ENCODE data around the gene CTSS. TPM values are rescaled to one million over a fixed set of nuclear protein-coding genes. Genes with fewer than 3 reads are reported as not detected.
"Not testable (repeated sequence)": the region's sequence is repeated elsewhere in the genome, so short reads cannot be mapped to it uniquely, and the experiment has no call there.

CTSS gene
- total RNA-seq, 1 donor from 2014 or later = 12.2 TPM

DNA sequence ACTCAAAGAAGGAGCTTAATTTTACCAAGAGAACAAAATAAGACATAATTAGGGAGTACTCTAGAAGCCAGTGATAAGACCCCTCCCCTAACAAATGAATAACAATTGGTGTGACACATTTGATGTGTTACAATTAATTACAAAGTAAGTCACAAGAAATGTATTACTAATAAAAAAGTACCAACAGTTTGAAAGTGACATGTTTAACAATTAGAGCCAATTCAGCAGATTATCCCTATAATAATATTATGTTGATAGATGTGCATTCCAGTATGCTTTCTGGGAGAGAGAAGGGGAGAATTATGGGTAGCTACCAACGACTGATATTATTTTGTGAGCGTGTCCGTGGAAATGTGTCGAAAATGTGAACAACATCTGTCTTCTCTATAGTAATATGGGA, 23.4 kb upstream of the CTSS start:
- TF ChIP-seq, protein P1, sequence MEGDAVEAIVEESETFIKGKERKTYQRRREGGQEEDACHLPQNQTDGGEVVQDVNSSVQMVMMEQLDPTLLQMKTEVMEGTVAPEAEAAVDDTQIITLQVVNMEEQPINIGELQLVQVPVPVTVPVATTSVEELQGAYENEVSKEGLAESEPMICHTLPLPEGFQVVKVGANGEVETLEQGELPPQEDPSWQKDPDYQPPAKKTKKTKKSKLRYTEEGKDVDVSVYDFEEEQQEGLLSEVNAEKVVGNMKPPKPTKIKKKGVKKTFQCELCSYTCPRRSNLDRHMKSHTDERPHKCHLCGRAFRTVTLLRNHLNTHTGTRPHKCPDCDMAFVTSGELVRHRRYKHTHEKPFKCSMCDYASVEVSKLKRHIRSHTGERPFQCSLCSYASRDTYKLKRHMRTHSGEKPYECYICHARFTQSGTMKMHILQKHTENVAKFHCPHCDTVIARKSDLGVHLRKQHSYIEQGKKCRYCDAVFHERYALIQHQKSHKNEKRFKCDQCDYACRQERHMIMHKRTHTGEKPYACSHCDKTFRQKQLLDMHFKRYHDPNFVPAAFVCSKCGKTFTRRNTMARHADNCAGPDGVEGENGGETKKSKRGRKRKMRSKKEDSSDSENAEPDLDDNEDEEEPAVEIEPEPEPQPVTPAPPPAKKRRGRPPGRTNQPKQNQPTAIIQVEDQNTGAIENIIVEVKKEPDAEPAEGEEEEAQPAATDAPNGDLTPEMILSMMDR (IDR thresholded peaks at IDR 0.05; ENCODE audit: insufficient read depth, low read length, poor library complexity, severe bottlenecking) = no peak

DNA sequence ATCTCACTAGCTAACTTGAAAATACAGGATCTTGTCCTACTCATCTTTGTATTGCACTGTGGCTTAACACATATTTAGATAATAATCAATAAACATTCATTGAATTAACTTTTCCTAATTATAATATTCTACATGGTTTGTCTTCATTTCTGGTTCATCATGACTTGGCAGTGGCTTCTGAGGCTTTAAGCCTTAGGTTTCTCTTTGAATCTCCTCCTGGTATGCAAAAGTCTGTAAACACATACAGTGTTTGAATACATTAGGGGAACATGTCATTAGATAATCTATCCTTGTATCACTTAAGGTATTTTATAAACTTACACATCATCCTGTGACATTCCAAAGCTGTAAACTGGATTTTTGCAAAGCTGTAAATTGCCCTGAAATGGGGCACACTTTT, 21.9 kb upstream of the CTSS start:
- DNase-seq (ENCODE audit: low read depth) = no peak
- H3K36me3 ChIP-seq (ENCODE audit: control insufficient read depth, insufficient read depth, low read length) = no peaks in the 10 kb centered on the region

More for the DNA sequence above, 23.4 kb upstream of the CTSS start:
- no peaks in the 10 kb centered on the region for H3K27me3 ChIP-seq (ENCODE audit: control insufficient read depth, insufficient read depth, low read length)
- no peak overlapping the region for H3K4me3 ChIP-seq (ENCODE audit: low read depth, low read length)
- DNase-seq (ENCODE audit: low read depth) = no peak
- H3K36me3 ChIP-seq (ENCODE audit: control insufficient read depth, insufficient read depth, low read length) = no peaks in the 10 kb centered on the region

DNA sequence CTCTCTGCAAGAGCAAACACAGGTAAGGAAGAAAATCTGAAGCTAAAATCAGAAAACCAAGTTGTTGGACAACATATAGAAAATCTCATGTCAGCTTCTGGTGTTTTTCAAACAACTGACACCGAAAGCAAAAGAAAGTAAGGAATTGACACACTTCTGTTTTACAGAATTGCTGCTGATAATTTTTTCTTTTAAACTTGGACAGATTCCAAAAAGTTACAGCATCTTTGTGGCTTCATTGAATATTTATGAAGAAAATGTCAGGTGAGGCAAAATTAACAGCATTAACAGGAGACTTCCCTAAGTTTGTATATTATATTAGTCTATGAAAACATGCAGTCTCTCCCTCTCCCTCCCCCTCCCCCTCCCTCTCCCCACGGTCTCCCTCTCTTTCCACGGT, 14.9 kb upstream of the CTSS start:
- Histone ChIP-seq H3K4me3 (ENCODE audit: low read depth, low read length) (no peak overlapping the region), H3K36me3 (ENCODE audit: control insufficient read depth, insufficient read depth, low read length) (no peaks in the 10 kb centered on the region), H3K27me3 (ENCODE audit: control insufficient read depth, insufficient read depth, low read length) (no peaks in the 10 kb centered on the region)
- TF ChIP-seq, protein P1 (IDR thresholded peaks at IDR 0.05; ENCODE audit: insufficient read depth, low read length, poor library complexity, severe bottlenecking) = no peak
- DNase-seq (ENCODE audit: low read depth) = no peak

More for the DNA sequence above, 21.9 kb upstream of the CTSS start:
- Histone ChIP-seq H3K27me3 (ENCODE audit: control insufficient read depth, insufficient read depth, low read length) (no peaks in the 10 kb centered on the region), H3K4me3 (ENCODE audit: low read depth, low read length) (no peak overlapping the region)
- TF ChIP-seq, protein P1 (IDR thresholded peaks at IDR 0.05; ENCODE audit: insufficient read depth, low read length, poor library complexity, severe bottlenecking) = no peak

DNA sequence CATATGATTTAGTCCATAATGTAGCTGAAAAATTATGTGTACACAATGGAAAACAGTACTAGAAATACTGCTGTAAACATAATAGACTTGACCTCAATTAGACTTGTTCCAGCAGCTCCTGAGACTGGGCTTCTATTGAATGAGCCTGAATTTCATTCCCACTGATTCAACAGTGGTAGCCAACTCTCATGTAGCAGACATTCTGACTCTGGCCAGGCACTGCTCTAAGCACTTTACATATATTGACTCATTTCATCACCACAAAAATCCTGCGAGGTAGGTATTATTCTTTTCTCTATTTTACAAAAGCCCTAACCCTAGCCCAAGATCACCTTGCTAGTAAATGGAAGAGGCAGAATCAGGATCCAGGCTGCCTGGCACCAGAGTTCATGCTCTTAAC, 12.8 kb upstream of the CTSS start:
- no peaks in the 10 kb centered on the region for H3K36me3 ChIP-seq (ENCODE audit: control insufficient read depth, insufficient read depth, low read length)
- TF ChIP-seq, protein P1 (IDR thresholded peaks at IDR 0.05; ENCODE audit: insufficient read depth, low read length, poor library complexity, severe bottlenecking) = no peak
- H3K4me3 ChIP-seq (ENCODE audit: low read depth, low read length) = no peak overlapping the region
- no peaks in the 10 kb centered on the region for H3K27me3 ChIP-seq (ENCODE audit: control insufficient read depth, insufficient read depth, low read length)
- no peak for DNase-seq (ENCODE audit: low read depth)

DNA sequence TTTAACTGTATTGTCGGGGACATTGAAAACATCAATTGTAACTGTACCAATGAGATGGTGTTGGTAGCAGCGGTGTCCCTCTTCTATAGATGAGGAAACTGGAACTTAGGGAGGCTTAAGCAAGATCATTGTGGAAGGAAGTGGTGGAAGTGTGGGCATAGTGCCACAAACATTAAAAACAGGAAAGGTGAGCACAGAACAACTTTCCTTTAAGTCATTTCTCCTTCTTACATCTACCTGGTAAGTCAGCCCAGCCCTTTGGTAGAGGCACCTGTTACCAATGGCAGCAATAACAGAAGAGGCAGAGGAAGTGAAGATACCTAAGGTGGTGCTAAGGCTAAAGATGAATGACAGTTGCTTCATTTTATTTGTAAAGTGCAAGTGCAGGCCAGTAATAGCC, 12.0 kb upstream of the CTSS start:
- Histone ChIP-seq H3K4me3 (ENCODE audit: low read depth, low read length) (no peak overlapping the region), H3K27me3 (ENCODE audit: control insufficient read depth, insufficient read depth, low read length) (no peaks in the 10 kb centered on the region), H3K36me3 (ENCODE audit: control insufficient read depth, insufficient read depth, low read length) (no peaks in the 10 kb centered on the region)
- no peak for DNase-seq (ENCODE audit: low read depth)
- TF ChIP-seq, protein P1 (IDR thresholded peaks at IDR 0.05; ENCODE audit: insufficient read depth, low read length, poor library complexity, severe bottlenecking) = no peak

DNA sequence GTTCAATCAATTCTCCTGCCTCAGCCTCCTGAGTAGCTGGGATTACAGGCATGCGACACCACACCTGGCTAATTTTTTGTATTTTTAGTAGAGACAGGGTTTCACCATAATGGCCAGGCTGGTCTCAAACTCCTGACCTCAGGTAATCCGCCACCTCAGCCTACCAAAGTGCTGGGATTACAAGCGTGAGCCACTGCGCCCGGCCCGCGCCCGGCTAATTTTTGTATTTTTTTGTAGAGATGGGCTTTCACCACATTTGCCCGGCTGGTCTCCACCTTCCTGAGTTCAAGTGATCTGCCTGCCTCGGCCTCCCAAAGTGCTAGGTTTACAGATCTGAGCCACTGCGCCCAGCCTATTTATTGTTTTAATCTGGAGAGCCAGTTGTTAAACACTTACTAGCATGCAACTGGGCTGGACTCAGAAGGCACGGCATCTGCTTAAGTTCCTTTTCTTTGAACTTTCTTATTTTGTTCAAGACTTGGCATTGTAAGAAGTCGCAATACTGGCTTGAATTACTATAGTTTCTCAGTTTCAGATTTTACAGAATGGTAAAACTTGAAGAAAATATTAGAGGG, 10.4 kb upstream of the CTSS start:
- not testable (repeated sequence) for H3K4me3 ChIP-seq (ENCODE audit: low read depth, low read length); DNase-seq (ENCODE audit: low read depth); H3K27me3 ChIP-seq (ENCODE audit: control insufficient read depth, insufficient read depth, low read length); H3K36me3 ChIP-seq (ENCODE audit: control insufficient read depth, insufficient read depth, low read length)

Measured in kidney epithelial cell (primary cell).